ENCODE results near the gene COG4. TPM values are rescaled to one million over a fixed set of nuclear protein-coding genes. Genes with fewer than 3 reads are reported as not detected.

Gene COG4
- total RNA-seq, 1 experiment from 2014 or later: 45.4 TPM

DNA sequence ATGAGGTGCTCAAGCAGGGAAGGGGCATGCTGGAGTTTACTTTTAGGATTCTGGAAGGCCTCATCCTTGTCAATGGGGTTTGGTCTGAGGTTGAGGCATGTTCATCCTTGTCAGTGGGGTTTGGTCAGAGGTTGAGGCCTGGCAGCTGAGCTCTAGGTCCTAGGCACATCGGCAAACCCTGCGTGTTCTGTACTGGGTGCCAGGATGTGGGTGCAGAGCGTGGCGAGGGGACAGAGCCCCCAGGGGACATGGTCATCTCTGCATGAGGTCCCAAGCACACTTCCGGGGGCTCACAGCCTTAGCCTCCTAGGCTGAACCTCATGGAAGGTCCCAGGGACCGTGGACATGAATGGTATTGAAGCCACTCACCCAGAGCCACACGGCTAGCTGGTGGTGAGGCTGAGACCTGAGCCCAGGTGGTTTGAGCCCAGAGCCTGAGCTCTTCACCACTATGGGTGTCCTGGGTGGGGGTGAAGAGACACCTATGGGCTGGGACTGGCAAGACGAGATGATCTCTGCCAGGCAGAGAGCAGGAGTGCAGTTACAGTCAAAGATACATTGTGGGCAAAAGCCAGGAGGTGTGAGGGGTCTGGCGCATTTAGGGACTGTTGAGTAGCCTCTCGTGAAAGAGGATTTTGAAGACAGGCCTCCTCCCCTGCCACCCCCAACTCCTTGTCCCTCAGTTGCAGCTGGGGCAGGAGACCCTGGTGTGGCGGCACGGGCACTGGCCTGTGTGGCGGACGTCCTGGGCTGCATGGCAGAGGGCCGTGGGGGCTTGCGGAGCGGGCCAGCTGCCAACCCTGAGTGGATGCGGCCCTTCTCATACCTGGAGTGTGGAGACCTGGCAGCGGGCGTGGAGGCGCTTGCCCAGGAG, 49.7 kb downstream of the COG4 start:
- POLR2A ChIA-PET: no interaction called here
- ATAC-seq (no peak), DNase-seq (ENCODE audit: low read depth, low spot score) (no peak)
- intact Hi-C loops (cut with micrococcal nuclease; ENCODE audit: unreplicated experiment) (no loop called here), in situ Hi-C loops (cut with HindIII; ENCODE audit: low pct_unique_long_range_greater_than_20kb, low sequenced_read_pairs) (no loop called here)
- no peak overlapping the region for H3K27ac ChIP-seq (ENCODE audit: low read length)
- no peaks in the 10 kb centered on the region for H3K27me3 ChIP-seq (ENCODE audit: control insufficient read depth, insufficient read depth, low read length)
- CTCF ChIA-PET: interaction anchor here (0.6 kb wide), 1 partner anchor 112 kb away, joined by 5 read pairs; no protein-coding TSS in a partner anchor
- BruUV-seq (replicated peaks): no TSS peak
- H3K4me3 ChIP-seq (ENCODE audit: low read depth in 2 of 2, low read length in 2 of 2): no peak overlapping the region
- TF ChIP-seq, protein P1, sequence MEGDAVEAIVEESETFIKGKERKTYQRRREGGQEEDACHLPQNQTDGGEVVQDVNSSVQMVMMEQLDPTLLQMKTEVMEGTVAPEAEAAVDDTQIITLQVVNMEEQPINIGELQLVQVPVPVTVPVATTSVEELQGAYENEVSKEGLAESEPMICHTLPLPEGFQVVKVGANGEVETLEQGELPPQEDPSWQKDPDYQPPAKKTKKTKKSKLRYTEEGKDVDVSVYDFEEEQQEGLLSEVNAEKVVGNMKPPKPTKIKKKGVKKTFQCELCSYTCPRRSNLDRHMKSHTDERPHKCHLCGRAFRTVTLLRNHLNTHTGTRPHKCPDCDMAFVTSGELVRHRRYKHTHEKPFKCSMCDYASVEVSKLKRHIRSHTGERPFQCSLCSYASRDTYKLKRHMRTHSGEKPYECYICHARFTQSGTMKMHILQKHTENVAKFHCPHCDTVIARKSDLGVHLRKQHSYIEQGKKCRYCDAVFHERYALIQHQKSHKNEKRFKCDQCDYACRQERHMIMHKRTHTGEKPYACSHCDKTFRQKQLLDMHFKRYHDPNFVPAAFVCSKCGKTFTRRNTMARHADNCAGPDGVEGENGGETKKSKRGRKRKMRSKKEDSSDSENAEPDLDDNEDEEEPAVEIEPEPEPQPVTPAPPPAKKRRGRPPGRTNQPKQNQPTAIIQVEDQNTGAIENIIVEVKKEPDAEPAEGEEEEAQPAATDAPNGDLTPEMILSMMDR (IDR thresholded peaks at IDR 0.05): no peak
- TF ChIP-seq POLR2AphosphoS5 (IDR thresholded peaks at IDR 0.05; ENCODE audit: low read depth, low read length) (no peak), SIN3A (IDR thresholded peaks at IDR 0.05; ENCODE audit: borderline replicate concordance, insufficient read depth, low read depth, low read length) (no peak), TCF7L2 (IDR thresholded peaks at IDR 0.05; ENCODE audit: low read depth, low read length) (no peak)
- TF ChIP-seq, protein P2, sequence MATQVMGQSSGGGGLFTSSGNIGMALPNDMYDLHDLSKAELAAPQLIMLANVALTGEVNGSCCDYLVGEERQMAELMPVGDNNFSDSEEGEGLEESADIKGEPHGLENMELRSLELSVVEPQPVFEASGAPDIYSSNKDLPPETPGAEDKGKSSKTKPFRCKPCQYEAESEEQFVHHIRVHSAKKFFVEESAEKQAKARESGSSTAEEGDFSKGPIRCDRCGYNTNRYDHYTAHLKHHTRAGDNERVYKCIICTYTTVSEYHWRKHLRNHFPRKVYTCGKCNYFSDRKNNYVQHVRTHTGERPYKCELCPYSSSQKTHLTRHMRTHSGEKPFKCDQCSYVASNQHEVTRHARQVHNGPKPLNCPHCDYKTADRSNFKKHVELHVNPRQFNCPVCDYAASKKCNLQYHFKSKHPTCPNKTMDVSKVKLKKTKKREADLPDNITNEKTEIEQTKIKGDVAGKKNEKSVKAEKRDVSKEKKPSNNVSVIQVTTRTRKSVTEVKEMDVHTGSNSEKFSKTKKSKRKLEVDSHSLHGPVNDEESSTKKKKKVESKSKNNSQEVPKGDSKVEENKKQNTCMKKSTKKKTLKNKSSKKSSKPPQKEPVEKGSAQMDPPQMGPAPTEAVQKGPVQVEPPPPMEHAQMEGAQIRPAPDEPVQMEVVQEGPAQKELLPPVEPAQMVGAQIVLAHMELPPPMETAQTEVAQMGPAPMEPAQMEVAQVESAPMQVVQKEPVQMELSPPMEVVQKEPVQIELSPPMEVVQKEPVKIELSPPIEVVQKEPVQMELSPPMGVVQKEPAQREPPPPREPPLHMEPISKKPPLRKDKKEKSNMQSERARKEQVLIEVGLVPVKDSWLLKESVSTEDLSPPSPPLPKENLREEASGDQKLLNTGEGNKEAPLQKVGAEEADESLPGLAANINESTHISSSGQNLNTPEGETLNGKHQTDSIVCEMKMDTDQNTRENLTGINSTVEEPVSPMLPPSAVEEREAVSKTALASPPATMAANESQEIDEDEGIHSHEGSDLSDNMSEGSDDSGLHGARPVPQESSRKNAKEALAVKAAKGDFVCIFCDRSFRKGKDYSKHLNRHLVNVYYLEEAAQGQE (IDR thresholded peaks at IDR 0.05; ENCODE audit: insufficient read depth in 1 of 2, low read depth in 2 of 2, low read length in 1 of 2): no peak
- no peaks in the 10 kb centered on the region for H3K36me3 ChIP-seq (ENCODE audit: control insufficient read depth, insufficient read depth, low read length)
- H3K9me3 ChIP-seq (ENCODE audit: control insufficient read depth, insufficient read depth, low read depth, low read length): no peaks in the 10 kb centered on the region
- H3K4me1 ChIP-seq (ENCODE audit: control insufficient read depth, insufficient read depth, low read length): peaks cover 11% of the 10 kb centered on the region

DNA sequence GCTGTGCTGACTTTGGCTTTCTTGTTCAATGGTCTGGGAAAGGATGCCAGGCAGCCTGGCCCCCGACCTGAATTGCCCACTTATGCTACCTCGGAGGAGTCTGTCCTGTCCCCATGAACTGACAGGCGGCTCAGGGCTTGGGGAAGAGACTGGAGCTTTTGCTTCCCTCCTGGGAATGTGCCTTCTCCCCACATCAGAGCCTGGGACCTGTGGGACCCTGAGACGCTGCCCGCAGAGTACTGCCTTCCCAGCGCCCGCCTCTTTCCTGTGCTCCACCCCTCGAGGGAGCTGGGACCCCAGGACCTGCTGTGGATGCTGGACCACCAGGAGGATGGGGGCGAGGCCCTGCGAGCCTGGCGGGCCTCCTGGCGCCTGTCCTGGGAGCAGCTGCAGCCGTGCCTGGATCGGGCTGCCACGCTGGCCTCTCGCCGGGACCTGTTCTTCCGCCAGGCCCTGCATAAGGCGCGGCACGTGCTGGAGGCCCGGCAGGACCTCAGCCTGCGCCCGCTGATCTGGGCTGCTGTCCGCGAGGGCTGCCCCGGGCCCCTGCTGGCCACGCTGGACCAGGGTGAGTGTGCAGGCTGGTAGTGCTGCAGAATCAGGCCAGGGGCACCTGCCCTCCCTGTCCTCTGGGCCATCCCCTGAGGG, 50.4 kb downstream of the COG4 start:
- H3K4me1 ChIP-seq (ENCODE audit: control insufficient read depth, insufficient read depth, low read length): peaks cover 11% of the 10 kb centered on the region
- H3K36me3 ChIP-seq (ENCODE audit: control insufficient read depth, insufficient read depth, low read length): no peaks in the 10 kb centered on the region
- no peak for ATAC-seq
- in situ Hi-C loops (cut with HindIII; ENCODE audit: low pct_unique_long_range_greater_than_20kb, low sequenced_read_pairs): no loop called here
- TF ChIP-seq TCF7L2 (IDR thresholded peaks at IDR 0.05; ENCODE audit: low read depth, low read length) (no peak), SIN3A (IDR thresholded peaks at IDR 0.05; ENCODE audit: borderline replicate concordance, insufficient read depth, low read depth, low read length) (no peak), POLR2AphosphoS5 (IDR thresholded peaks at IDR 0.05; ENCODE audit: low read depth, low read length) (no peak)
- TF ChIP-seq, protein P2 (IDR thresholded peaks at IDR 0.05; ENCODE audit: insufficient read depth in 1 of 2, low read depth in 2 of 2, low read length in 1 of 2): no peak
- TF ChIP-seq, protein P1 (IDR thresholded peaks at IDR 0.05): no peak
- no peak overlapping the region for H3K4me3 ChIP-seq (ENCODE audit: low read depth in 2 of 2, low read length in 2 of 2)
- H3K27ac ChIP-seq (ENCODE audit: low read length): no peak overlapping the region
- POLR2A ChIA-PET: no interaction called here
- CTCF ChIA-PET: interaction anchor here (0.6 kb wide), 1 partner anchor 111 kb away, joined by 5 read pairs; no protein-coding TSS in a partner anchor
- H3K27me3 ChIP-seq (ENCODE audit: control insufficient read depth, insufficient read depth, low read length): no peaks in the 10 kb centered on the region
- no peaks in the 10 kb centered on the region for H3K9me3 ChIP-seq (ENCODE audit: control insufficient read depth, insufficient read depth, low read depth, low read length)
- intact Hi-C loops (cut with micrococcal nuclease; ENCODE audit: unreplicated experiment): no loop called here
- DNase-seq (ENCODE audit: low read depth, low spot score): no peak
- no TSS peak for BruUV-seq (replicated peaks)
